GM18508 (cell line): ENCODE measurements around the gene CCDC78.
"Not testable (repeated sequence)": the region's sequence is repeated elsewhere in the genome, so short reads cannot be mapped to it uniquely, and the experiment has no call there.

Experiments
- ATAC-seq: cut with Tn5 transposase; IDR thresholded peaks from one replicate; pipeline ENCODE4 v1.9.1; 2021; ENCODE audit warnings: moderate number of reproducible peaks; ENCODE audit not compliant: insufficient read depth, unreplicated experiment

Gene CCDC78

DNA sequence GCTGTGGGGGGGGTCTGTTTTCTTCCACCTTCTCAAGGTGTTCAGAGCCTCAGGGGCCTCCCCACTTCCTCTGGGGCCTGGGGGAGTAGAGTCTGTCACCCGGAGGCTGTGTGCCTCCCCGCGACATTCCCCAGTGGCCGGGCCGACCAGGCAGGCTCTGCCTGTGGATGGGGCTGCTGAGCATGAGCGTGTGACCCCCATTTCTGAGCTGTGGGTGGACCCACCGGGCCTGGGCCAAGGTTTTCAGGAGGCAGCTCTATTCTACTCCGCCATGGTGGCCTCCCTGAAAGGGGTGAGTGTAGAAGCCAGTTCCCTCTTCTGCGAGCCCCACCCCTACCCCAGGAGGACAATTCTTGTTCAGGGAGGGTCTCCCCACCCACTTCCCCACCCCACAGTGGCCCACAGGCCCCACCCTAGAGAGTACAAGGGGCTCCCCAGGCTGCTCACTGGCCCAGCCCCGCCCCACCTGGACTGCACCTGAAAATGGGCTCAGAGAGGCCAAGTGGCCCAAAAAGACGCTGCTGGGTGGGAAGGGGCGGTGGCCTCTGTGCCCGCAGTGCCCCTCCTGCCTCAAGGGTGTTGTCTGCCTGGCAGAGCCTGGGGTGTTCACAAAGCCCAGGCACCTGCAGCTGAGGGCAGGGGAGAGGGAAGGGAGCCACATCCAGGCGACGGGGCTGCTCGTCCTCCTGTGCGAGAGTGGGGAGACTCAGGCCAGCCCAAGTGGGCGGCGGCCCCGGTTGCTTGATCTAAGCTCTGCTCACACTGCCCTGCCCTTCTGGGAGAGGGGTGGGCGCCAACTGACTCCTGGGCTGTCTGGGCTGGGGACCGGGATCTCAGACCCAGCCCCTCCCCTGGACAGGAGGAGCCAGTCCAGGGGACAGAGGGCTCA lies 35.6 kb upstream of the CCDC78 start:
- no peak for ATAC-seq

- ATAC-seq: no peak
These were observed 34.5 kb upstream of the CCDC78 start, which contains the start of gene MSLN for GRCh38 chr16:760545-761343. TSS of gene MSLN (plus strand) at chr16:760734. CDS start at chr16:762681, 1,947 bp downstream.

- ATAC-seq: no peak
These were observed 33.8 kb upstream of the CCDC78 start for GRCh38 chr16:760065-760464.

DNA sequence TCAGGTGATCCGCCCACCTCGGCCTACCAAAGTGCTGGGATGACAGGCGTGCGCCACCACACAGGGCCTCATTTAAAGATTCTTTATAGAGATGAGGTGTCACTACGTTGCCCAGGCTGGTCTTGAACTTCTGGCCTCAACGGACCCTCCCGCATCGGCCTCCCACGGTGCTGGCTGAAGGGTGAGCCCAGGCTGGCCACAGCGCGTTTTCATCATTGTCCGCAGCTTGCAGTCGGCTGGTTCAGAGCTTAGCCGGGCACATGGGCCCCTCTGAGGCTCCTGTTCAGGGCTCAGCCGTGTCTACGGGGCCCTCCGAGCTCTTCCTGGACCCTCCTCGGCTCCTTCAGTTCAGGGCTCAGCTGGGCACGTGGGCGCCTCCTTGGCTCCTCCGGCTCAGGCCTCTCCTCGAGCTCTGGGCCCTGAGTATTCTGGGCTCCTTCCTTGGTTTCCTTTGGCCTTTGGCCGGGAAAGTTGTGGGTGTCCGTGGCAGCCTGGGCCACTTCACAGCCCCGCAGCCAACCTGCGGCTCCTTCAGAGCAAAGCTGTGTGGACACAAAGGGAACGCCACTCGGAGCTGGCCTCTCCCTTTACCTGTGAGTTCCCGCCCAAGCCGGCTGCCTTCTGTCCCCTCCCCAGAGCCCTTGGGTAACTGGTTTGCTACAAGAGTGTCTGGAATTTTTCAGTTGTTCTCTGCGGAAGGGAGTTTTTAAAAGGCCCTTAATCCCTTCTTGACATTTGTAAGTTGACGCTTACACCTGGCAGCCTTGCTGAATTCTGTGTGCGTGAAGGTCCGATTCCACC lies 33.1 kb upstream of the CCDC78 start:
- no peak for ATAC-seq

GRCh38 chr16:756428-756827 lies 30.2 kb upstream of the CCDC78 start:
- no peak for ATAC-seq

DNA sequence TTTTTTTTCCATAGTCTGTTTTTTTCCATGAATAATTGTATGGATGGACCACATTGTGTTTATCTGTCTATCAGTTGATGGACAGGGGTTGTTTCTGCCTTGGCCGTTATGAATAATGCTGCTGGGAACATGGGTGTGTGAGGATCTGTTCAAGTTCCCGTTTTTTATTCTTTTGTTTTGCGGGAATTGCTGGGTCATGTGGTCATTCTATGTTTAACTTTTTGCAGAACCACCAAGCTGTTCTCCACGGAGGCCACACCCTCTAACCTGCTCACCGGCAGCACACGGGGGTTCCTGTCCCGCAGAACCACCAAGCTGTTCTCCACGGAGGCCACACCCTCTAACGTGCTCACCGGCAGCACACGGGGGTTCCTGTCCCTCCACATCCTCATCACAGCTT lies 28.4 kb upstream of the CCDC78 start:
- no peak for ATAC-seq

- ATAC-seq: not testable (repeated sequence)
These were observed 27.9 kb upstream of the CCDC78 start for GRCh38 chr16:754121-754607.

- no peak for ATAC-seq
These were observed 25.7 kb upstream of the CCDC78 start for GRCh38 chr16:752007-752312.

- no peak for ATAC-seq
These were observed 25.1 kb upstream of the CCDC78 start for GRCh38 chr16:751152-752006.

DNA sequence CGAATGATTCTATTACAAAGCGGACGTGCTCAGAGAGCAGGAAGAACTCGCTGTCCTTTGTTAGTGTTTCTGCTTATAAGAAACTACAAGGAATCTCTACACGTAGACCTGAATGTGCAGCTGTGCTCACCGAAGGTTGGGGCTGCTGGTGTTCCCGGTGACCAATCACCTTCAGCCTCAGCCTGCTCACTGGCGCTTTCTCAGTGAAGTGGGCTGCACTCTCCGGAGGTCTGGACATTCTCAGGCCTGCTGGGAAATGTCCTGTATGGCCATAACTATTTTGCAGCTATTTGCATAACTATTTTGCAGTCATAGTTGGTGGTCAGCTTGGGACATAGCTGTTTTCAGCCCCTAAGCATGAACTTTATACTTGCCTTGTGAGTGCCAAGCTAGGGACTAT lies 24.2 kb upstream of the CCDC78 start:
- ATAC-seq: no peak

DNA sequence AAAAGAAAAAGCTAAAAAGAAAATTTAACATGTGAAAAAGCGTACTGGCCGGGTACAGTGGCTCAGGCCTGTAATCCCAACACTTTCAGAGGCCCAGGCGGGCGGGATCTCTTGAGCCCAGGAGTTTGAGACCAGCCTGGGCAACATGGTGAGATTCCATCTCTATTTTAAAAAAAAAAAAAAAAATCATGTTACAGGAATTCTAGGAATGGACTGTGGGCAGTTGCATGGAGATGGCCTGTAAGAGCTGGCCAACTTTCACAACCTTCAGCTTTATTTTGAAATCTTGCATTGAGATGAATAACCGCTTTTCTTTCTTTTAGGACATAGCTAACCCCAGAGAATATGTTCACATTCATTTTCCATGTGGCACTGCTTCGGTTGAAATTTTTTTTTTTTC lies 22.8 kb upstream of the CCDC78 start:
- no peak for ATAC-seq

DNA sequence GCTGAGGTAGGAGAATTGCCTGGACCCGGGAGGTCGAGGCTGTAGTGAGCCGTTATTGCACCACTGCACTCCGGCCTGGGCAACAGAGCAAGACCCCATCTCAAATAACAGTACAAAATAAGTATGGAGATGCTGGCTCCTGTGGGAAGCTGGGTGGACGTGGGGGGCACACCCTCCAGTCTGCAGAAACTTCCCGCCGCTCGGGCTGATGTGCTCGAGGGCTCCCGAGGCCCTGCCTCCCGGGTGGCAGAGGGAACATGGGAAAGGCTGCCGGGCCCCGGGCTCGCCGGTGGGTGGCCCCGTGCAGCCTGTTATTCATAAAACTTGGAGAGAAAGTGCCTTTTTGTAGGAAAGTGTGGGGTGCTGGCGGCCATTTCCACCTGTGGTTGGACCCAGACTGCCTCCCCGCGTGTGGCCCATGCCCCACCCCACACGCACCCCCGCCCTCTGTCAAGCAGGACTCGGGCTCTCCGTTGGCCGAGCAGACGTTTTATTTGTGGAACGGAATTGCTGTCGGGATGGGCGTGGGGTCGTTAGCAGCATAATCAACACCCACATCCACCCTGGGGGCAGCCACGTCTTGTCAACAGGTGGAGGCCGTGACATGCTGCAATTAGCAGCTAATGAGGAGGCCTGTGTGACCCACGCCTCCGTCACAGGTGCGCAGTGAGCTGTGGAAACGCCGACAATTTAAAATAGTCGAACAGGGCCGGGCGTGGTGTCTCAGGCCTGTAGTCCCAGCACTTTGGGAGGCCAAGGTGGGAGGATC lies 21.9 kb upstream of the CCDC78 start:
- no peak for ATAC-seq

DNA sequence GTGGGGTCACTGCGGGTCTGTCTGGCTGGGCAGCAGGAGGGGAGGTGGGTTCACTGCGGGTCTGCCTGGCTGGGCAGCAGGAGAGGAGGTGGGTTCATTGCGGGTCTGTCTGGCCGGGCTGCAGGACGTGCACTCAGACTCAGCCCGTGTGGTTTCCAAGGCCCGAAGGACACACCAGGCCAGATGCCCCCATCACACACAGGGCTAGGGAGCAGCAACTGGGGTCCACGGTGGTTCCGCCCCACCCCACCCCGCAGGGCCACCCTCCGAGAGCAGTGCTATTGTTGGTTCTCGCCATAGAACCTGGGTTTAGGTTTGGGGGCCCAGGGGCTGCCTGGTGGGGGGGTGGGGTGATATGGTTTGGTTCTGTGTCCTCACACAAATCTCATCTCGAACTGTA lies 20.4 kb upstream of the CCDC78 start:
- no peak for ATAC-seq

DNA sequence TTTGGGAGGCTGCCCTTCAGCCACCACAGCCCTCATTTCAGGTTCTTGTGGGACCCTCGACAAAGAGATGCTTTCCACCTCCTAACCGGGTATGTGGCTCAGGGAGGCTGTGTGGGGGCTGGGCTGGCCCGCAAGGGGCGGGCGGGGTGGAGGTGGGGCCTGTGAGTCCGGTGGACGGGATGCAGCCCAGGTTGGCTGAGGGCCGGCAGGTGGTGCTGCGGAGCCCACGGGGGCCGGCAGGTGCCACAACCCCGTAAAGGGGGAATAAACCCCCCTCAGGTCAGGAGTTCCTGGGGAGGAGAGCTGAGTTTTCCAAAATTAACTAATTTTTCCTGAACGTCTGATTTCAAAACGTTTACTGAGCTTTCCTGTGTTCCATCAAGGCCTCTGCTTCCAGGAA lies 19.5 kb upstream of the CCDC78 start:
- no peak for ATAC-seq

- no peak for ATAC-seq
These were observed 17.7 kb upstream of the CCDC78 start for GRCh38 chr16:743794-744500.

- ATAC-seq: not testable (repeated sequence)
These were observed 16.7 kb upstream of the CCDC78 start for GRCh38 chr16:742894-743293.

- no peak for ATAC-seq
These were observed 15.9 kb upstream of the CCDC78 start for GRCh38 chr16:741986-742629.
